Erythroblast (primary cell): ENCODE data around the gene LSM2.

Experiments
- GATA1 ChIP-seq: IDR thresholded peaks from 2 replicates; pipeline ENCODE4 v1.6.1; 2011; ENCODE audit warnings: low read depth, mild to moderate bottlenecking, control low read depth, low read length, moderate library complexity
- POLR2A ChIP-seq: IDR thresholded peaks from 2 replicates; pipeline ENCODE4 v1.6.1; 2011; ENCODE audit warnings: mild to moderate bottlenecking, low read length

- TF ChIP-seq POLR2A = no peak
- TF ChIP-seq GATA1 = no peak
Measured at GRCh38 chr6:31765559-31765909, 41.2 kb downstream of the LSM2 start.
